ENCODE data around the gene CARMIL1. TPM values are rescaled to one million over a fixed set of nuclear protein-coding genes. Genes with fewer than 3 reads are reported as not detected.

The CARMIL1 gene
- total RNA-seq, 2 experiments from 2014 or later = 3.9 to 4.7 TPM

- Mint-ChIP-seq H3K4me3 (no peak overlapping the region), H3K4me1 (ENCODE audit: low read depth) (no peaks in the 10 kb centered on the region), H3K27ac (no peak overlapping the region), H3K9me3 (peaks cover 3% of the 10 kb centered on the region), H3K36me3 (ENCODE audit: low read depth) (no peaks in the 10 kb centered on the region), H3K27me3 (peaks cover 80% of the 10 kb centered on the region)
- TF ChIP-seq CTCF (IDR thresholded peaks at IDR 0.05) = no peak
- Histone ChIP-seq H3K27ac (ENCODE audit: low read depth in 1 of 2, low read length in 2 of 2) (no peak overlapping the region), H3K4me3 (ENCODE audit: low read length) (no peak overlapping the region), H3K27me3 (ENCODE audit: control insufficient read depth in 1 of 2, insufficient read depth in 2 of 2, low read length in 2 of 2) (peaks cover 15 to 55% of the 10 kb centered on the region in 2 experiments), H3K4me1 (ENCODE audit: insufficient read depth, low read length) (no peaks in the 10 kb centered on the region), H3K36me3 (ENCODE audit: insufficient read depth, low read length) (no peaks in the 10 kb centered on the region), H3K9me3 (ENCODE audit: control insufficient read depth in 1 of 2, insufficient read depth in 1 of 2, low read length in 2 of 2) (no peaks in the 10 kb centered on the region)
- DNase-seq = no peak
- ChIA-PET POLR2A (no interaction called here), CTCF (no interaction called here)
- ATAC-seq (ENCODE audit: poor library complexity) = no peak
- intact Hi-C loops (cut with DNase I, micrococcal nuclease) = no loop called here
Measured at GRCh38 chr6:25642667-25643328, 363.6 kb downstream of the CARMIL1 start.

- Mint-ChIP-seq H3K9me3 (peaks cover 3% of the 10 kb centered on the region), H3K4me3 (no peak overlapping the region), H3K4me1 (ENCODE audit: low read depth) (no peaks in the 10 kb centered on the region), H3K36me3 (ENCODE audit: low read depth) (no peaks in the 10 kb centered on the region), H3K27me3 (peaks cover 86% of the 10 kb centered on the region), H3K27ac (no peak overlapping the region)
- no peak for TF ChIP-seq CTCF (IDR thresholded peaks at IDR 0.05)
- peaks cover 10 to 71% of the 10 kb centered on the region in 2 experiments for H3K27me3 ChIP-seq (ENCODE audit: control insufficient read depth in 1 of 2, insufficient read depth in 2 of 2, low read length in 2 of 2)
- no peak for DNase-seq
- intact Hi-C loops (cut with DNase I, micrococcal nuclease) = no loop called here
- no peaks in the 10 kb centered on the region for H3K9me3 ChIP-seq (ENCODE audit: control insufficient read depth in 1 of 2, insufficient read depth in 1 of 2, low read length in 2 of 2)
- no peaks in the 10 kb centered on the region for H3K4me1 ChIP-seq (ENCODE audit: insufficient read depth, low read length)
- CTCF ChIA-PET = no interaction called here
- POLR2A ChIA-PET = no interaction called here
- no peak overlapping the region for H3K27ac ChIP-seq (ENCODE audit: low read depth in 1 of 2, low read length in 2 of 2)
- no peaks in the 10 kb centered on the region for H3K36me3 ChIP-seq (ENCODE audit: insufficient read depth, low read length)
- ATAC-seq (ENCODE audit: poor library complexity) = no peak
- H3K4me3 ChIP-seq (ENCODE audit: low read length) = no peak overlapping the region
Measured at GRCh38 chr6:25645916-25646315, 366.7 kb downstream of the CARMIL1 start.

- CTCF ChIA-PET = no interaction called here
Measured at GRCh38 chr6:25649611-25650010, 370.4 kb downstream of the CARMIL1 start.

More at GRCh38 chr6:25649611-25650010, 370.4 kb downstream of the CARMIL1 start:
- Histone ChIP-seq H3K36me3 (ENCODE audit: insufficient read depth, low read length) (no peaks in the 10 kb centered on the region), H3K4me3 (ENCODE audit: low read length) (no peak overlapping the region), H3K4me1 (ENCODE audit: insufficient read depth, low read length) (peaks cover 4% of the 10 kb centered on the region), H3K9me3 (ENCODE audit: control insufficient read depth in 1 of 2, insufficient read depth in 1 of 2, low read length in 2 of 2) (peaks cover 0 to 7% of the 10 kb centered on the region in 2 experiments), H3K27me3 (ENCODE audit: control insufficient read depth in 1 of 2, insufficient read depth in 2 of 2, low read length in 2 of 2) (peaks cover 11 to 79% of the 10 kb centered on the region in 2 experiments), H3K27ac (ENCODE audit: low read depth in 1 of 2, low read length in 2 of 2) (no peak overlapping the region)
- Mint-ChIP-seq H3K27me3 (peaks cover 81% of the 10 kb centered on the region), H3K4me1 (ENCODE audit: low read depth) (no peaks in the 10 kb centered on the region), H3K4me3 (no peak overlapping the region), H3K27ac (no peak overlapping the region), H3K36me3 (ENCODE audit: low read depth) (no peaks in the 10 kb centered on the region), H3K9me3 (no peaks in the 10 kb centered on the region)
- ATAC-seq (ENCODE audit: poor library complexity) (no peak), DNase-seq (no peak)
- intact Hi-C loops (cut with DNase I, micrococcal nuclease) = no loop called here
- TF ChIP-seq CTCF (IDR thresholded peaks at IDR 0.05) = no peak
- POLR2A ChIA-PET = no interaction called here

Measured in CD4-positive, alpha-beta T cell (primary cell).